Measurements from ENCODE around the gene CD59. TPM values are rescaled to one million over a fixed set of nuclear protein-coding genes. Genes with fewer than 3 reads are reported as not detected.

The CD59 gene
- total RNA-seq, 1 donor from 2014 or later: 272 TPM

DNA sequence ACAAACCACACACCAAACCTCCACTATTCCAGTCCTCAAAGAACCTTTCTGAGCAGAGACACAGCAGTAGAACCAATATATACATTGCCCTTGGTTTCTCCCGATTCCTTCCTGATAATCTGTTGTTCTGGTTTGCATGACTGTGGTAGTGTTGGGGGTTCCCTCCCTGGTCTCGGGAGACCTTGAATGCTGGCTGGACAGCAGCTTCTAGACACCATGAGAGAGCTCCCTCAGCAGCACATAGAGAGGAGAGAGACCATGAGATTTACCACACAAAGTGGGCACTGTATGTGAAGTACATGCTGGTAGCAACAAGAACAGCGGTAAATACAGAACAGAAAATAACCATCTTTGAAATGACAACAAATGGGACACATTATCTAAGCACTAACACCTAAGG is 38.2 kb downstream of the CD59 start:
- H3K9me3 ChIP-seq: no peaks in the 10 kb centered on the region
- no peak for DNase-seq (ENCODE audit: extremely low spot score in 2 of 2)
- intact Hi-C loops (cut with DNase I): no loop called here
- peaks cover 49% of the 10 kb centered on the region for H3K4me1 ChIP-seq
- TF ChIP-seq, protein P1, sequence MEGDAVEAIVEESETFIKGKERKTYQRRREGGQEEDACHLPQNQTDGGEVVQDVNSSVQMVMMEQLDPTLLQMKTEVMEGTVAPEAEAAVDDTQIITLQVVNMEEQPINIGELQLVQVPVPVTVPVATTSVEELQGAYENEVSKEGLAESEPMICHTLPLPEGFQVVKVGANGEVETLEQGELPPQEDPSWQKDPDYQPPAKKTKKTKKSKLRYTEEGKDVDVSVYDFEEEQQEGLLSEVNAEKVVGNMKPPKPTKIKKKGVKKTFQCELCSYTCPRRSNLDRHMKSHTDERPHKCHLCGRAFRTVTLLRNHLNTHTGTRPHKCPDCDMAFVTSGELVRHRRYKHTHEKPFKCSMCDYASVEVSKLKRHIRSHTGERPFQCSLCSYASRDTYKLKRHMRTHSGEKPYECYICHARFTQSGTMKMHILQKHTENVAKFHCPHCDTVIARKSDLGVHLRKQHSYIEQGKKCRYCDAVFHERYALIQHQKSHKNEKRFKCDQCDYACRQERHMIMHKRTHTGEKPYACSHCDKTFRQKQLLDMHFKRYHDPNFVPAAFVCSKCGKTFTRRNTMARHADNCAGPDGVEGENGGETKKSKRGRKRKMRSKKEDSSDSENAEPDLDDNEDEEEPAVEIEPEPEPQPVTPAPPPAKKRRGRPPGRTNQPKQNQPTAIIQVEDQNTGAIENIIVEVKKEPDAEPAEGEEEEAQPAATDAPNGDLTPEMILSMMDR (IDR thresholded peaks at IDR 0.05): no peak
- no peak for TF ChIP-seq POLR2AphosphoS5 (IDR thresholded peaks at IDR 0.05; ENCODE audit: insufficient read depth in 1 of 2, low read depth in 1 of 2)
- TF ChIP-seq POLR2A (IDR thresholded peaks at IDR 0.05): no peak
- no peaks in the 10 kb centered on the region for H3K27me3 ChIP-seq
- no peak overlapping the region for H3K4me3 ChIP-seq
- no peaks in the 10 kb centered on the region for H3K36me3 ChIP-seq
- H3K27ac ChIP-seq: no peak overlapping the region

DNA sequence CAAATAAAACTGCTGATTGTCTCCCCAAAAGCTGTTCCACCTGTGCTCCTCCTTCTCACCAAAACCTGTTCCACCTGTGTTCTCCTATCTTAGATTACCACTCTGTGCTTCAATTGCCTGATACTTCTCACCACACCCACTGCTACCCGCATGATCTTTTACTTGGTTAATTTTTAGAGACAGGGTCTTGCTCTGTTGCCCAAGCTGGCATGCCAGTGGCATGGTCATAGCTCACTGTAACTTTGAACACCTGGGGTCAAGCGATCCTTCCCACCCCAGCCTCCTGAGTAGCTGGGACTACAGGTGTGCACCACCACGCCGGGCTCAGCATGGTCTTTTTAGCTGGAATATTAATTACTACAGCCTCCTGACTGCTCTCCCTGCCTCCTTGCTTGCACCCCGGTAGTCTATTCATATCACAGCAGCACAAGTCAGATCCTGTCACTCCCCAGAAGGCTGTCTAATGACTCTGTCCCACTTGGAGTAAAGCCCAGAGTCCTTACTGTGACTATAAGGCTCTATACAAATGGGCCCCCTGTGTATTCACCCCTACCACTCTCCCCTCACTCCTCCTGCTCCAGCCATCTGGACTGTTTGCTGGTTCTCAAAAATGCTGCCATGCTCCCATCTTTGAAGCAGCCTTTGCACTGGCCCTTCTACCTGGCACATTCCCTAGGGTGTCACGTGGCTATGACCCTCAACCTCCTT is 39.1 kb downstream of the CD59 start:
- Histone ChIP-seq H3K36me3 (no peaks in the 10 kb centered on the region), H3K4me3 (no peak overlapping the region), H3K4me1 (peaks cover 50% of the 10 kb centered on the region), H3K27me3 (no peaks in the 10 kb centered on the region), H3K9me3 (no peaks in the 10 kb centered on the region), H3K27ac (no peak overlapping the region)
- no peak for TF ChIP-seq POLR2A (IDR thresholded peaks at IDR 0.05)
- TF ChIP-seq POLR2AphosphoS5 (IDR thresholded peaks at IDR 0.05; ENCODE audit: insufficient read depth in 1 of 2, low read depth in 1 of 2): no peak
- TF ChIP-seq, protein P1 (IDR thresholded peaks at IDR 0.05): no peak
- DNase-seq (ENCODE audit: extremely low spot score in 2 of 2): peak in 1 of 2 donors; percentile 77
- intact Hi-C loops (cut with DNase I): no loop called here

DNA sequence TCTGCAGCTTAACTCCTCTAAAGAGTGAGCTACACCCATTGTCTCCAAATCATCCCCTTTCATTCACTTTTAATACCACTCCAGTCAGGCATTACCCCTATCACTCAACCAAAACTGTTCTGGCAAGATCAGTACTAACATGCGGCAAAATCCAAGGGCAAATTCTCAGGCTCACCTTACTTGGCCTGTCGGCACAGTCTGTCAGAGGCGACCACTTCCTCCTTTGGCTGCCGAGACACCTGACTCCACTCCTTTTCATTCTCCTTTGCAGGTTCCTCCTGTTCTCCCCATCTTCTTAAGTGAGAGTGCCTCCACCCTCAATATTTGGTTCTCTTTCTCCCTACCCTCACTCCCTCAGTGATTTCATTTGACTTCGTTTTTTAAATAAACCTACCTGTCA is 39.8 kb downstream of the CD59 start:
- Histone ChIP-seq H3K27ac (no peak overlapping the region), H3K4me1 (peaks cover 50% of the 10 kb centered on the region), H3K27me3 (no peaks in the 10 kb centered on the region), H3K9me3 (no peaks in the 10 kb centered on the region), H3K36me3 (no peaks in the 10 kb centered on the region), H3K4me3 (no peak overlapping the region)
- peak in 1 of 2 donors; percentile 78 for DNase-seq (ENCODE audit: extremely low spot score in 2 of 2)
- intact Hi-C loops (cut with DNase I): no loop called here
- no peak for TF ChIP-seq POLR2A (IDR thresholded peaks at IDR 0.05)
- TF ChIP-seq, protein P1 (IDR thresholded peaks at IDR 0.05): no peak
- no peak for TF ChIP-seq POLR2AphosphoS5 (IDR thresholded peaks at IDR 0.05; ENCODE audit: insufficient read depth in 1 of 2, low read depth in 1 of 2)

DNA sequence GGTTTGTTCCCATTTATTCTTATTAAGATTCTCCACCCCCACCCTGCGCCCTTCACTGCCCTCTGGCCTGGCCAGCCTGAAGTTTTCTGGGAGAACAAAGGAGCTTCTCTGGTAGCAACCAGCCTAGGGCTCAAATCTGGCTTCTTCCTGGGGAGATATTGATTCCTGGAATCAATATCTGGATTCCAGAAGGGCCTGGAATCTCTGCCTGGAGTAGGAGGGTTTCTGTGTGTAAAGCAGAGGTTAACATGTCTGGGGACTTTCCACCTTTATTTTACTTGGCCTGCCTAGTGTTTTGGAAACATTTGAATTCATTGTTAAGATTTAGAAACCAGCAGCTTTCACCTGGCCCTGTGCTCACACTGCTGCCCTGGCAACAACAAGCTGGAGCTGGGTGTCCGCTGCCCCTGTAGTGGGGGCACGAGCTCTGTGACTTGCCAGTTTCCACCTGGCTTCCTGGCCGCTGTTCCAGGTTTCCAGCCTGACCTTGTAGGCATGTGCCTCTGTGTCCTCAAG is 41.1 kb downstream of the CD59 start:
- Histone ChIP-seq H3K4me3 (no peak overlapping the region), H3K4me1 (peaks cover 56% of the 10 kb centered on the region), H3K36me3 (no peaks in the 10 kb centered on the region), H3K27ac (no peak overlapping the region), H3K9me3 (no peaks in the 10 kb centered on the region), H3K27me3 (no peaks in the 10 kb centered on the region)
- TF ChIP-seq POLR2AphosphoS5 (IDR thresholded peaks at IDR 0.05; ENCODE audit: insufficient read depth in 1 of 2, low read depth in 1 of 2) (peak; percentile 42 to 69), POLR2A (IDR thresholded peaks at IDR 0.05) (no peak)
- intact Hi-C loops (cut with DNase I): no loop called here
- DNase-seq (ENCODE audit: extremely low spot score in 2 of 2): peak in 1 of 2 donors; percentile 81

DNA sequence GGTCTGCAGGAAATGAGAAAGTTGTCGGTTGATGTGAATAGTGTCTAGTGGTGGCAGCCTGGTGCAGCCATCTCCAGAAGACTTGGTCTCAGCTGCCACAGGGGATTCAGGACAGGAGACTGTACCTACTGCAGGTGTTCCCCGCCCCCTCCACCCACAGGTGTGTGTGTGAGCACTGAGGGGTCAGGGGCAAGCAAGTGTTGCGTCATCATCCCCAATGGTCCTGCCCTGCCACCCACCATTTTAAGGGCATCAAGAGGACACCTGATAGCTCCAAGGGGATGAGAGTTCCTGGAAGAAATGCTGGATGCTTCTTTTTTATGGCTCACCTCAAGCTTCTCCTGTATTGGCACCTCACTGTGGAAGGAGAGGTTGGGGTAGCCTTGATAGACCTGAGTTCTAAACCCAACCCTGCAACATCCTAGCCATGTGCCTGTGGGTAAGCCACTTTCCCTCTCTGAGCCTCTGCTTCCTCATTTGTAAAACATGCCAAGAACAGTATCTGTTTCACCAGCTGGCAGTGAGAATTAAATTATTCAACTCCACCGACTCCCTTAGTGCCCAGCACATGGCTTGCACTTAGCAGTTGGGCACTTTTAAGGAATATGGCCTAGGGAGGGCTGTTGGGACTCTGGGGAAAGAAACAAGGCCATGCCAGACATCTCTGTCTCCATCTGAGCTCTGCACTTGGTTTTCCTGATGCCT is 41.7 kb downstream of the CD59 start:
- Histone ChIP-seq H3K27me3 (no peaks in the 10 kb centered on the region), H3K9me3 (no peaks in the 10 kb centered on the region), H3K4me3 (no peak overlapping the region), H3K4me1 (peaks cover 55% of the 10 kb centered on the region), H3K36me3 (no peaks in the 10 kb centered on the region), H3K27ac (no peak overlapping the region)
- DNase-seq (ENCODE audit: extremely low spot score in 2 of 2): no peak
- TF ChIP-seq, protein P1 (IDR thresholded peaks at IDR 0.05): no peak
- TF ChIP-seq POLR2AphosphoS5 (IDR thresholded peaks at IDR 0.05; ENCODE audit: insufficient read depth in 1 of 2, low read depth in 1 of 2) (no peak), POLR2A (IDR thresholded peaks at IDR 0.05) (no peak)
- intact Hi-C loops (cut with DNase I): no loop called here
